Measurements from ENCODE around the gene MACO1.

MACO1 gene

GRCh38 chr1:25520446-25521061 lies 89.9 kb downstream of the MACO1 start:
- DNase-seq (ENCODE audit: low spot score) (peak; percentile 41), FAIRE-seq (peak; percentile 58)

- peak; percentile 39 for DNase-seq (ENCODE audit: low spot score)
- FAIRE-seq, result no peak
Observed at GRCh38 chr1:25522031-25522655, 91.4 kb downstream of the MACO1 start.

- no peak for FAIRE-seq
- DNase-seq (ENCODE audit: low spot score), result no peak
Observed at GRCh38 chr1:25523542-25523941, 92.8 kb downstream of the MACO1 start.

GRCh38 chr1:25524568-25525360 lies 94.1 kb downstream of the MACO1 start:
- DNase-seq (ENCODE audit: low spot score), result no peak
- FAIRE-seq, result no peak

- DNase-seq (ENCODE audit: low spot score), result no peak
- no peak for FAIRE-seq
Observed at GRCh38 chr1:25525361-25525688, 94.6 kb downstream of the MACO1 start.

GRCh38 chr1:25526753-25527152 lies 96.1 kb downstream of the MACO1 start:
- DNase-seq (ENCODE audit: low spot score) (no peak), FAIRE-seq (no peak)

- FAIRE-seq (no peak), DNase-seq (ENCODE audit: low spot score) (no peak)
Observed at GRCh38 chr1:25527226-25527846, 96.6 kb downstream of the MACO1 start.

- DNase-seq (ENCODE audit: low spot score) (no peak), FAIRE-seq (no peak)
Observed at GRCh38 chr1:25527946-25528595, 97.4 kb downstream of the MACO1 start.

GRCh38 chr1:25528881-25529517 lies 98.3 kb downstream of the MACO1 start:
- FAIRE-seq, result no peak

GRCh38 chr1:25529518-25530185 lies 99.0 kb downstream of the MACO1 start:
- no peak for FAIRE-seq
- no peak for DNase-seq (ENCODE audit: low spot score)

More at GRCh38 chr1:25528881-25529517, 98.3 kb downstream of the MACO1 start:
- DNase-seq (ENCODE audit: low spot score), result no peak

GRCh38 chr1:25530186-25531081 lies 99.7 kb downstream of the MACO1 start:
- DNase-seq (ENCODE audit: low spot score), result no peak

GRCh38 chr1:25531082-25531461 lies 100.4 kb downstream of the MACO1 start:
- FAIRE-seq, result no peak

More at GRCh38 chr1:25530186-25531081, 99.7 kb downstream of the MACO1 start:
- FAIRE-seq, result no peak

GRCh38 chr1:25532970-25533369 lies 102.3 kb downstream of the MACO1 start:
- DNase-seq (ENCODE audit: low spot score) (no peak), FAIRE-seq (no peak)

More at GRCh38 chr1:25531082-25531461, 100.4 kb downstream of the MACO1 start:
- no peak for DNase-seq (ENCODE audit: low spot score)

- DNase-seq (ENCODE audit: low spot score), result no peak
- no peak for FAIRE-seq
Observed at GRCh38 chr1:25533775-25534409, 103.2 kb downstream of the MACO1 start.

GRCh38 chr1:25534410-25534788 lies 103.7 kb downstream of the MACO1 start:
- FAIRE-seq, result no peak
- no peak for DNase-seq (ENCODE audit: low spot score)

GRCh38 chr1:25536124-25536523 lies 105.4 kb downstream of the MACO1 start:
- DNase-seq (ENCODE audit: low spot score) (no peak), FAIRE-seq (no peak)

- DNase-seq (ENCODE audit: low spot score) (no peak), FAIRE-seq (no peak)
Observed at GRCh38 chr1:25537153-25537831, 106.6 kb downstream of the MACO1 start.

GRCh38 chr1:25538191-25538767 lies 107.6 kb downstream of the MACO1 start:
- FAIRE-seq (no peak), DNase-seq (ENCODE audit: low spot score) (no peak)
